OCI-LY1 (cell line): ENCODE measurements around the gene RASA3.

Experiments
- H2AFZ ChIP-seq: fragments of 200-600 bp; sonication (generic), shearing (Covaris generic); 2 replicates; pipeline ENCODE4 v1.6.0; 2014; ENCODE audit warnings: antibody characterized with exemption, mild to moderate bottlenecking, low read length
- H3F3A ChIP-seq: fragments of 200-600 bp; sonication (generic), shearing (Covaris generic); 2 replicates; pipeline ENCODE4 v1.6.0; 2014; ENCODE audit warnings: mild to moderate bottlenecking, antibody characterized with exemption, low read length, moderate library complexity; ENCODE audit not compliant: insufficient read depth
- H3K27ac ChIP-seq: fragments of 200-600 bp; sonication (generic); 2 replicates; pipeline ENCODE4 v1.5.1; 2014; ENCODE audit warnings: low read length, mixed run types, mild to moderate bottlenecking, low read depth; ENCODE audit not compliant: poor library complexity, severe bottlenecking
- H3K27me3 ChIP-seq: fragments of 200-600 bp; sonication (generic); 2 replicates; pipeline ENCODE4 v1.6.0; 2014; ENCODE audit warnings: antibody characterized with exemption, mild to moderate bottlenecking, low read length, moderate library complexity; ENCODE audit not compliant: insufficient read depth
- H3K36me3 ChIP-seq: fragments of 200-600 bp; sonication (generic); 2 replicates; pipeline ENCODE4 v1.6.1; 2014; ENCODE audit warnings: mild to moderate bottlenecking, antibody characterized with exemption, low read length, moderate library complexity, mixed read lengths; ENCODE audit not compliant: insufficient read depth
- H3K4me1 ChIP-seq: fragments of 200-600 bp; sonication (generic); 2 replicates; pipeline ENCODE4 v1.5.1; 2014; ENCODE audit warnings: mild to moderate bottlenecking, low read length, moderate library complexity; ENCODE audit not compliant: insufficient read depth, severe bottlenecking
- H3K4me2 ChIP-seq: fragments of 200-600 bp; sonication (generic), shearing (Covaris generic); 2 replicates; pipeline ENCODE4 v1.6.1; 2014; ENCODE audit warnings: low read length
- H3K4me3 ChIP-seq: fragments of 200-600 bp; sonication (generic); 2 replicates; pipeline ENCODE4 v1.5.1; 2014; ENCODE audit warnings: low read length, low read depth, mild to moderate bottlenecking, mixed read lengths; ENCODE audit not compliant: poor library complexity, severe bottlenecking
- H3K79me2 ChIP-seq: fragments of 200-600 bp; shearing (Covaris generic); 2 replicates; pipeline ENCODE4 v1.6.1; 2016; ENCODE audit warnings: mixed run types, low read length, mixed read lengths; ENCODE audit not compliant: insufficient read depth
- H3K9ac ChIP-seq: fragments of 200-600 bp; sonication (generic), shearing (Covaris generic); 2 replicates; pipeline ENCODE4 v1.6.1; 2014; ENCODE audit warnings: mild to moderate bottlenecking, low read length, mixed read lengths
- H3K9me2 ChIP-seq: fragments of 200-600 bp; sonication (generic), shearing (Covaris generic); 2 replicates; pipeline ENCODE4 v1.6.1; 2014; ENCODE audit warnings: low read depth, mild to moderate bottlenecking, low read length, mixed read lengths
- H3K9me3 ChIP-seq: fragments of 200-600 bp; shearing (Covaris generic); 2 replicates; pipeline ENCODE4 v1.6.1; 2014; ENCODE audit warnings: low read length, mixed read lengths
- H4K20me1 ChIP-seq: fragments of 200-600 bp; sonication (generic), shearing (Covaris generic); 2 replicates; pipeline ENCODE4 v1.6.0; 2016; ENCODE audit warnings: mild to moderate bottlenecking, low read length; ENCODE audit not compliant: insufficient read depth
- CTCF ChIP-seq: fragments of 200-600 bp; sonication (generic), shearing (Covaris generic); IDR thresholded peaks from 2 replicates; pipeline ENCODE4 v1.5.1; 2017; ENCODE audit warnings: mild to moderate bottlenecking, antibody characterized with exemption, low read length, moderate library complexity, mixed read lengths
- EZH2 ChIP-seq: fragments of 200-600 bp; sonication (generic), shearing (Covaris generic); IDR thresholded peaks from 2 replicates; pipeline ENCODE4 v1.8.0; 2017; ENCODE audit warnings: borderline replicate concordance, mixed run types, mild to moderate bottlenecking, antibody characterized with exemption, low read length, moderate library complexity, mixed read lengths

The RASA3 gene

GRCh38 chr13:113976711-113977684, 155.4 kb downstream of the RASA3 start:
- Histone ChIP-seq H3K4me1 (no peaks in the 10 kb centered on the region), H3K27ac (no peak overlapping the region), H3K27me3 (no peaks in the 10 kb centered on the region), H3K9me3 (no peaks in the 10 kb centered on the region), H4K20me1 (no peaks in the 10 kb centered on the region), H3K79me2 (no peaks in the 10 kb centered on the region), H2AFZ (no peak overlapping the region), H3K36me3 (peaks cover 71% of the 10 kb centered on the region), H3K4me3 (no peak overlapping the region), H3K9me2 (no peaks in the 10 kb centered on the region), H3K9ac (no peak overlapping the region), H3K4me2 (no peak overlapping the region), H3F3A (no peaks in the 10 kb centered on the region)
- no peak for TF ChIP-seq EZH2
- no peak for TF ChIP-seq CTCF

GRCh38 chr13:113975416-113975815, 157.0 kb downstream of the RASA3 start:
- no peaks in the 10 kb centered on the region for H3K79me2 ChIP-seq
- H3K9me2 ChIP-seq, result no peaks in the 10 kb centered on the region
- peaks cover 56% of the 10 kb centered on the region for H3K36me3 ChIP-seq
- H2AFZ ChIP-seq, result no peak overlapping the region
- TF ChIP-seq EZH2, result no peak
- TF ChIP-seq CTCF, result no peak
- no peaks in the 10 kb centered on the region for H3K9me3 ChIP-seq
- H3K4me2 ChIP-seq, result no peak overlapping the region
- H3F3A ChIP-seq, result no peaks in the 10 kb centered on the region
- no peaks in the 10 kb centered on the region for H3K4me1 ChIP-seq
- H3K27ac ChIP-seq, result no peak overlapping the region
- H3K27me3 ChIP-seq, result no peaks in the 10 kb centered on the region
- no peak overlapping the region for H3K9ac ChIP-seq
- no peak overlapping the region for H3K4me3 ChIP-seq
- no peaks in the 10 kb centered on the region for H4K20me1 ChIP-seq

- Histone ChIP-seq H3K9me3 (no peaks in the 10 kb centered on the region), H3K4me1 (no peaks in the 10 kb centered on the region)
- no peak for TF ChIP-seq EZH2
- no peak for TF ChIP-seq CTCF
Measured at GRCh38 chr13:113974304-113975281, 157.8 kb downstream of the RASA3 start.

More at GRCh38 chr13:113974304-113975281, 157.8 kb downstream of the RASA3 start:
- Histone ChIP-seq H3K36me3 (peaks cover 47% of the 10 kb centered on the region), H2AFZ (no peak overlapping the region), H3K79me2 (no peaks in the 10 kb centered on the region), H3K4me3 (no peak overlapping the region), H3K9ac (no peak overlapping the region), H3K9me2 (no peaks in the 10 kb centered on the region), H3F3A (no peaks in the 10 kb centered on the region), H4K20me1 (no peaks in the 10 kb centered on the region), H3K4me2 (no peak overlapping the region), H3K27ac (no peak overlapping the region), H3K27me3 (no peaks in the 10 kb centered on the region)
